Measurements from ENCODE around the gene ZNF865.

GRCh38 chr19:55600662-55601028 is 4.8 kb upstream of the ZNF865 start:
- TF ChIP-seq POLR2AphosphoS5 (IDR thresholded peaks at IDR 0.05; ENCODE audit: low read depth, low read length) (peak; percentile 24; the same call in 1 of the 2 replicates), TCF7L2 (IDR thresholded peaks at IDR 0.05; ENCODE audit: borderline replicate concordance, extremely low read depth, insufficient read depth, insufficient read length) (no peak), EZH2phosphoT487 (IDR thresholded peaks at IDR 0.05; ENCODE audit: borderline replicate concordance) (no peak), EZH2 (IDR thresholded peaks at IDR 0.05) (no peak), EGR1 (IDR thresholded peaks at IDR 0.05; ENCODE audit: low read depth) (no peak), REST (IDR thresholded peaks at IDR 0.05; ENCODE audit: low read depth) (no peak), JUND (IDR thresholded peaks at IDR 0.05) (no peak), ZNF274 (IDR thresholded peaks at IDR 0.05; ENCODE audit: low read depth, low read length) (no peak), MAX (IDR thresholded peaks at IDR 0.05) (no peak), POLR2A (IDR thresholded peaks at IDR 0.05; ENCODE audit: borderline replicate concordance, extremely low read depth, insufficient read depth, insufficient read length) (no peak), CEBPB (IDR thresholded peaks at IDR 0.05; ENCODE audit: low read depth) (no peak), RAD21 (IDR thresholded peaks at IDR 0.05; ENCODE audit: low read depth) (no peak), ELF1 (IDR thresholded peaks at IDR 0.05; ENCODE audit: borderline replicate concordance, low read depth) (no peak)
- TF ChIP-seq, protein P1, sequence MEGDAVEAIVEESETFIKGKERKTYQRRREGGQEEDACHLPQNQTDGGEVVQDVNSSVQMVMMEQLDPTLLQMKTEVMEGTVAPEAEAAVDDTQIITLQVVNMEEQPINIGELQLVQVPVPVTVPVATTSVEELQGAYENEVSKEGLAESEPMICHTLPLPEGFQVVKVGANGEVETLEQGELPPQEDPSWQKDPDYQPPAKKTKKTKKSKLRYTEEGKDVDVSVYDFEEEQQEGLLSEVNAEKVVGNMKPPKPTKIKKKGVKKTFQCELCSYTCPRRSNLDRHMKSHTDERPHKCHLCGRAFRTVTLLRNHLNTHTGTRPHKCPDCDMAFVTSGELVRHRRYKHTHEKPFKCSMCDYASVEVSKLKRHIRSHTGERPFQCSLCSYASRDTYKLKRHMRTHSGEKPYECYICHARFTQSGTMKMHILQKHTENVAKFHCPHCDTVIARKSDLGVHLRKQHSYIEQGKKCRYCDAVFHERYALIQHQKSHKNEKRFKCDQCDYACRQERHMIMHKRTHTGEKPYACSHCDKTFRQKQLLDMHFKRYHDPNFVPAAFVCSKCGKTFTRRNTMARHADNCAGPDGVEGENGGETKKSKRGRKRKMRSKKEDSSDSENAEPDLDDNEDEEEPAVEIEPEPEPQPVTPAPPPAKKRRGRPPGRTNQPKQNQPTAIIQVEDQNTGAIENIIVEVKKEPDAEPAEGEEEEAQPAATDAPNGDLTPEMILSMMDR (IDR thresholded peaks at IDR 0.05 in 2 of 3, conservative IDR thresholded peaks at IDR 0.05 in 1 of 3; ENCODE audit: borderline replicate concordance in 1 of 3, insufficient read depth in 1 of 3, low read depth in 2 of 3, low read length in 2 of 3), result no peak
